GM19099 (cell line): ENCODE data around the gene ZNF532.

ENCODE experiments used
- POLR2A ChIP-seq: IDR thresholded peaks from 3 replicates; pipeline ENCODE4 v1.6.1; 2011; ENCODE audit warnings: low read depth; ENCODE audit not compliant: insufficient read length; ENCODE audit errors: extremely low read depth

ZNF532 gene

DNA sequence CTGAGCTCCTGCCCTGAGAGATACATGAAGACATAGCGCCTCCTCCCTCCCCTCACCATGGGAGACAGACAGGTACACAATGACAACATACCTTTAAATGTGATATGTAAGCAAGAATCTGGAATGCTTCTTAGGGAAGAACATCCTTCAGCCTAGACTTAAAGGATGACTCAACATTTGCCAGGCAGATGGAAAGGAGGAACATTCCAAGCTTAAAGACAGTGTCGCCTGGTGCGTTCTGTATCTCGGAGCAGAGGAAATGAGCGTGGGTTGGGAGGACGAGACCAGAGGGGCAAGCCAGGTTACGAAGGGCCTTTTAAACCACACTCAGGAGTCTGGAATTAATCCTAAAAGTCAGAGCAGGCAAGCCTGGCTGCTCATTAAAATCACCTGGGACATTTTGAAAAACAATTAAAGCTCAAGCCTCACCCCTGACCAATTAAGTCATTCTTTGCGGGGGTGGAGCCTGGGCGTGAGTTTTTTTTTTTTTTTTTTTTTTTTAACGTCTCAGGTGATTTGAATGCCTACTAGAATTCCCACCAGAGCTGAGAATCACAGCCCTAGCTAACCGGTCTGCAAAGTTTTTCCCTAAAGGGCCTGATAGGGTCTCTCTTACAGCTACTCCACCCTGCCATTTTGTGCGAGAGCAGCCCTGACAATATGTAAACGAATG, 143.8 kb downstream of the ZNF532 start:
- TF ChIP-seq POLR2A, result no peak

DNA sequence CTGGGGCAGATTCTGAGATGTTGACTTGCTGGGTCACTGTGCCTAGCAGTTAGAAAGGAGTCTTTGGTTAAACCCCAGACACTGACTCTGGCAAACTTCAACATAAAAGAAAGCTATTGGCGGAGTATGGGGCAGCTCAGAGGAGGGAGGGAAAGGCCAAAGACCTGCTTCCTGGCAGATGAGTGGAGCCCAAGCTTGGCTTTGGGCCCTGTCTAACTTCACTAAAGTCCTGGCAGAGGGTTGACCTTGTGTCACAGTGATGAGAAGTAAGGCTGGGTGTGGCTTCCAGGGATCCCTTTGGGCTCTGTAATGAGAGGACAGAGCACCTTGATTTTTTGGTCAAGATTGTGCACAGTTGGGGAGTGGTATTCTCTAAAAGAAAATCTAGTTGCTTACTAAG, 145.2 kb downstream of the ZNF532 start:
- no peak for TF ChIP-seq POLR2A

DNA sequence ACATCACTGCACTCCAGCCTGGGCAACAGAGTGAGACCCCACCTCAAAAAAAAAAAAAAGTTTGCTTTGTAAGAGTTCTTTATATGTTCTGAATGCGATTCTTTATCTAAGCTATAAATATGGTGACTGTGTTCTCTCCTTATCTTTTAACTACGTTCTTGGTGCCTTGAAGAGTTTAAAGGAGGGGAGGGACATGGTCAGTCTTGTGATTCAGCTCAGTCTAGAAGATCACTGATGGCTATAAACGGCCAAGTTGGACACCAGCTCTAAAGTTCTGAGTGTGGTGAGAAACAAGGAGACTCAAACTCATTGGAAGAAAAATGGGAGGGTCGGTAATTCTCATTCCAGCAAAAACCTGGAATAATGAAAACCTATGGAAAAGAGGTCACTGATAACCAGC, 146.6 kb downstream of the ZNF532 start:
- TF ChIP-seq POLR2A, result no peak

DNA sequence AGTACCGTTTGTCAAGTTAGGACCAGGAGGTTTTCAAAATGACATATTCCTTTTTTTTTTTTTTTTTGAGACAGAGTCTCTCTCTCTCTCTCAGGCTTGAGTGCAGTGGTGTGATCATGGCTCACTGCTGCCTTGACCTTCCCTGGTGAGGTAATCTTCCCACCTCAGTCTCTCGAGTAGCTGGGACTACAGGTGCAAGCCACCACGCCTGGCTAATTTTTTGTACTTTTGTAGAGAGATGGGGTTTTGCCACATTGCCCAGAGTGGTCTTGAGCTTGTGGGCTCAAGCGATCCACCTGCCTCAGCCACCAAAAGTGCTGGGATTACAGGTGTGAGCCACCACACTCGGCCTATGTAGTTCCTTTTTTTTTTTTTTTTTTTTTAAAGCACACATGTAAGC, 147.1 kb downstream of the ZNF532 start:
- TF ChIP-seq POLR2A, result no peak

DNA sequence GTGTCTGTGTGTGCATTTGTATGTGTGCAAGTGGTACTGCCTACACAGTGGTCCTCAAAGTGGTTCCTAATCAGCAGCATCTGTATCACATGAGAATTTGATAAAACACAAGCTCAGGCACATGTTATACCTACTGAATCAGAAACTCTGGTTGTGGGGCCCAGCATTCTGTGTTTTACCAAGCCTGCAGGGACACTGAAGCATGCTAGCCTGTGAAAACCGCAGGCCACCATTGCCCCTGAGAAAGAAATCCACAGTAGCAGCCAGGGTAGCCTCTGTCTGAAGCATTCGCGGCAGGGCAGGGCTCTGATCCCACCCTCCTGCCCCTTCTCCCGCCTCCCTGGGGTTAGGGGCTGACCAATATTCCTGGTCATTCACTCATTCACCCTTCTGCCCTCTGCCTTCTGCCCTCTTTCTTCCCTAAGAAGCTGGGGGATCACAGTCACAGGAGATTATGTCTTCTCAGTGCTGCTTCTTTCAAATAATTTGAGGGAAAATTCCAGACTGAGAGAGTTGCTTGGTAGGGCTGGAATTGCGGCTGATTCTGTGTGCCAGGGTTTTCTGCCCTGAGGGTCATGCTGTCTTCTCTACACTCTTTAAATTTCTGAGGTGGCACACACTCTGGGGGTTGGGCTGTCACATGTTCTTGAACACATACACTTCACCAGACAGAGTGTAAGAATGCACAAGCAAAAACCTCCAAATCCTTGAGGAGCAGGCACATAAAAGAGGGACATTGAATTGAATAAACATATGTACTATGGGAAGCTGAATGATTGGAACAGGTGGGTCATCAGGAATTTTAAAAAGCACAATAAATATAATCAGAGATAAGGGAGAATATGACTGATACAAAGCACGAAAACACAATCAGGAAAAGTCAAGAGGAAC, 148.4 kb downstream of the ZNF532 start:
- no peak for TF ChIP-seq POLR2A

DNA sequence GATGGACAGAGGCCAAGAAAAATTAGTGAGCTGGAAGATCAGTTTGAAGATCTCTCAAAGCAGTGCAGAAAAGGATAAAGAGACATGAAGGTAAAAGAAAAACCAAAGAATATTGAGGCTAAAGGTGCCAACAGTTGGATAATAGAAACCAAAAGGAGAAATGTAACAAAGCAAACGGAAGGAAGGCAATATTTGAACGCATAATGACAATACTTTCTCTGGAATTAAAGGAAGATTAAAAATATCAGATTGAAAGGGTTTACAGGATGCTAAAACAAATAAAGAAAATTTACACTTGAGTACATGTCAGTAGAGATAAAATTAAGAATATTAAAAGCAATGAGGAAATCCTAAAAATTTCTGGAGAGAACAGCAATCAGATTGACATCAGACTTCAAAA, 149.1 kb downstream of the ZNF532 start:
- no peak for TF ChIP-seq POLR2A

DNA sequence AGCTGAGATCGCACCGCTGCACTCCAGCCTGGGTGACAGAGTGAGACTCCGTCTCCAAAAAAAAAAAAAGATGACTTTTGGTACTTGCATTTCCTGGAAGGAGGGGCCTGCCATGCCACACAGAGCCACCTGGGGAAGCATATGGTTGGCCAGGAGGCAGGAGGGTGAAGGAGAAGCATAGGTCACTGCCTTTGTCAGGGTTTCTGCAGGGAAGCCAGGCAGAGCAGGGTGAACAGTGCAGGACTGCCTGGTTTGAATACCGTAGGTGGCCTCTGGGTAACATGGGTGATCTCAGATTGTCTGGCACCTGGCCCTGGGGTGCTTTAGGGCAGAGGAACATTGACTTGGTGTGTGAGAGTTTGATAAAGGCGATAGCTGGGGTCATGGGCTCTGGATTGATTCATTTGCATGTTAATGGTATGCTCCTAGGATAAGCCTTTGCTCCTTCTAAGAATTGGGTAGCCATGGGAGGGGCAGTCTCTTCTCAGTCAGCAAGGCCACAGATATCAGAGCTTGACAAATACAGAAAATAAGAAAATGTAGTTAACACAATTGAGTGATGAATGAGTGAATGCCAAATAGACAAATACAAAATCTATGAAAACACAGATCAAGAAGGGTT, 151.0 kb downstream of the ZNF532 start:
- TF ChIP-seq POLR2A, result no peak

DNA sequence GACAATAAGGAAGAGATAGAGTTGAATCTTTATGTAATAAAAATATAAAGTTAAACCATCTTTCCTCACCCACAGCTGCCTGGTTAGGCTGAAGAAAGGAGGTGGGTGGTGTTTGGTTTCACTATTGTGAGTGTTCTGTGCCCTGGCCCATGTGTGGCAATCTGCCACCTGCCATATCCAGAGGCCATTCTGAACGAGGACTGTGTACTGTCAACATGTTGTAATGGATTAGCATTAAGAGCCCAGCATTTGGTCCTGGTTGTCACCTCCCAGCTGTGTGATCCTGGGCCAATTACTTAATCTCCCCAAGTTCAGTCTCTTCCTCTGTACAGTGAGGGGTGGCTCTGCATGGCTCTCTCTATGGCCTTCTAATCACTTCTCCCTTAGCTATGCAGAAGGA, 156.8 kb downstream of the ZNF532 start:
- no peak for TF ChIP-seq POLR2A

DNA sequence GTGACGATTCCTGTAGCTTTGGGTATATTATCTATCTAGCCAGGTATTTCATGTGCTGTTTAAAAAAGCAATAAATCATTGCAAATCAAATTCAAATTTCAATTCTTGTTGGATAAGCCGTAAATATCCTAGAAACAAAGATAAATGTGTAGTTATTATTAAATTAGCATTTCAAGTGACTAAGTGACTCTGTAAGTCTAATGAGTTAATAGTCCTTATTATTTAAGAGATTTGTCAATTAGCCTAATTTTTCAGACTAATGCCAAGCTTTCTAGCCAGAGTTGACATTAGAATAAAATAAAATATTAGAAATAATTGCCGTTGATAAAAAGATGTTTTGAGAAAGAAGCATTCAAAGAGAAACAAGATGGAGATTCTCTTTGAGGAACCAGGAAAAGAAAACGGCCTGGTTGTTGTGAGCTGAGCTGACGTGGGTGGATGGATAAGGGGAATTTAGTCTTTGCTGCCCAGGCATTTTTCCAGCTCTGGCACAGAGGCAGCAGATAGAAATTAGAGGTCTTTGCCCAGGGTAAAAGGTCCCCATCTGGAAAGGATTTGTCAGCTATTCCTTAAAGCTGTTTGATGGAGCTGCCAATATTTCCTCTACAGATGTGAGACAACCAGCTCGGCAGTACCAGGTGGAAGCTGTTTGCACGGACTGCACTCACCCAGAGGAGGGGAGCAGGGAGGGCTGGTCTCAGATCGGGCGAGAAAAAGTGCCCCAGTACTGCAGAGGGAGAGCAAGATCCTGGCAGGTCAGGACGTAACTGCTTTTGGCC, 157.7 kb downstream of the ZNF532 start:
- TF ChIP-seq POLR2A, result no peak

DNA sequence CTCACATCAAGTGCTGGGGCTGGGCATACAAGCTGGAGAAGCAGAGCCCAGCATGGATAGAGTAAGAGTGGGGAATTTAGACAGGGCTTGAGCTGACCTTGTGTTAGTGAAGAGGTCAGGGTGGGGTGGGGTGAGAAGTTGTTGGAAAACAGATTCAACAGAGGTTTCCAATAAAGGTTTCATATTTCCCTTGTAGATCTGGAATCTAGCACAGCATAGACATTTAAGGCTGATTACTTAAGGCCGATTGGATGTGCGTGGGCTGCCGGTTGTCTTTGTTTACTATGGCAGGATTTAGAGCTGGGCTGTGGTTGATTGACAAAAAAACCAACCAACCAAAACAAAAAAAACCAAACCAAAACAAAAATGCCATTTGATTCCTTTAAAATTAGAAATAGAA, 160.2 kb downstream of the ZNF532 start:
- TF ChIP-seq POLR2A, result no peak

DNA sequence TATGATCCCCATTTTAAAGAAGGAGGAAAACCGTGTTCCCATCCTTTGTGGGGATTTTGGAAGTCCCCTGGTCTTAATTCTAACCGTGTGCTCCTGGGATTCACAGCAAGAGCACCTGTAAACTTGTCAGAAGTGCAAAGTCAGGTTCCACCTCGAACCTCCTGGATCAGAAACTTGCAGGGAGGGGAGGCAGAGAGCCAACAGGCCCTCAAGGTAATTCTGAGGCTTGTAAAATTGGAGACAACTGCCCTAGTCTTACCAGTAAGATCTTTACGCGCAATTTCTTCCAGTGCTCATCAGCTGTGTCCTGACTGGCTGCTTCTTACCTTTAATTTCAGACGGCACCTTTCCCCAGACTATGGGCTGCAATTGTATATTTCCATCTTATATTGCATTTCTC, 161.7 kb downstream of the ZNF532 start:
- no peak for TF ChIP-seq POLR2A

DNA sequence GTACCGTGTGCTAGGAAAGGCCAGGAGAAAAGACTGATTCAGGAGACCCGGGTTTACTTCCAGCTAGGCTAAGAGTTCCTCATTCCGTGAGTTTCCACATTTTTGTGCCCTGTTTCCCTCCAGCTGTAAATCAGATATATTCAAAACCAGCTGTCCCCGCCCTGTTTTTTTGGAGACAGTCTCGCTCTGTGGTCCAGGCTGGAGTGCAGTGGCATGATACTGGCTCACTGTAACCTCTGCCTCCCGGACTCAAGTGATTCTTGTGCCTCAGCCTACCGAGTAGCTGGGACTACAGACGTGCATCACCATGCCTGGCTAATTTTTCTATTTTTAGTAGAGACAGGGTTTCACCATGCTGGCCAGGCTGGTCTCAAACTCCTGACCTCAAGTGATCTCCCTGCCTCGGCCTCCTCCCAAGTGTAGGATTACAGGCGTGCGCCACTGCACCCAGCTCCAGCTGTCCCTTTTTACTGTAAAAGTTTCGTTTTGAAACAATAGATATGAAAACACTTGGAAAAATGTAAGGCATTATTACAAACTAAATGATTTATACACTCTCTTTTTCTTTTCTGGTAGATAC, 162.2 kb downstream of the ZNF532 start:
- no peak for TF ChIP-seq POLR2A

DNA sequence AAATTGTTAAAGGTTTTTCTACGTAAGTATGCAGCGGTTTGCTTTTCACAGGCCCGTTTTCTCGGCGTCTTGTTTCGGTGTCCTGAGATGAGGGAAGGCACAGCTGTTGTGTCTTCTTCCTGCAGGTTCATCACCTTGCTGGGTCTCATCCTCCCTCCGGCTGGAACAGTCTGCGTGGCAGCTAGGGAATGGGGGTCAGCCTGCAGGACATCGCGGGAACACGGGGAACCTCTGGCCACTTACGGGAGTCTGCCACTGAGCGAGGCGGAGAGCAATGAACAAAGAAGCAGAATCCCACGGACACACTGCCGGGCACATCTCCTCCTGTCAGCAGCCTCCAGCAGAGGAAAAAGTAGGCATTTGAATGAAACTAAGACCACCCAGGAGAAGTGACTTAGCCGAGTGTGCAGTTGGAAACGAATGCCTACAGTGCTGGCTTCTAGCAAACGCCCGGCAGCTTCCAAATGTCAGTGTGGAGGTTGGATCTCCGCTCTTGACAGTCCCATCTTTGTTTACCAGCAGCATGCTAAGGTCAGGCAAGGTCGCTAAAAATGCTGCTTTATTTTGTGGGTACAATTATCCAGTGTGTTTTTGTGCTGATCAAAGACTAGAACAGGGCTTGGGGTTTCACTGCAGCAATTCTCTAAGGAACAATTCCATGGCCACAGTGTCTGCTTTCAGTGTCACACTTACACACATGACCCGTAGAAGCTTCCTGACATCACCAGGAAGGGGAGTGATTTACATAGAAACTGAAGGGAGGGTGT, 165.2 kb downstream of the ZNF532 start:
- TF ChIP-seq POLR2A, result no peak

DNA sequence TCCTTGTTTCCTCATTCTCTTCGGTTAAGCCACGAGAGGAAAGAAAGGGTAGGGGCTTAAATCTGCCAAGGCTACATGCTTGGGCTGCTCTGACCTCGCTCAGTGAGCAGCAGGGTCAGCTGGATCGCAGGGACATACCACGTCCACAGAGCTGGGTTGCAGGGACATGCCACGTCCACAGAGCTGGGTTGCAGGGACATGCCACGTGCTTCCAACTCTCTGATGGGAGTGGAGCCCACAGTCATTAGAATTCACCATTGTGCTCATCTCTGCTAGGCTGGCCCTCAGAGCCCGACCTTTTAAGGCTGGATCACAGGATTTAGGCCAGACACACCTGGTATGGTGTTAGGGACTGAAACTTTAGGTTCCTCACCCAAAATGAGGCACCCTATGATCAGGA, 167.6 kb downstream of the ZNF532 start:
- no peak for TF ChIP-seq POLR2A
